Epithelial cell of proximal tubule (primary cell): Measurements from ENCODE around the gene CACNA1C. TPM values are rescaled to one million over a fixed set of nuclear protein-coding genes. Genes with fewer than 3 reads are reported as not detected.

Source experiments
- DNase-seq: peaks from one replicate; pipeline ENCODE4 v3.0.0-alpha.2; 2011; ENCODE audit warnings: low read depth
- H3K4me3 ChIP-seq: 2 replicates; pipeline ENCODE4 v1.5.1; 2011; ENCODE audit warnings: low read depth, mild to moderate bottlenecking, low read length
- total RNA-seq: library from RNA; depleted of rRNA; stranded (reverse); fragments of >200 nt; gene quantifications from 2 replicates; pipeline ENCODE4 v1.2.3, GENCODE V29; 2015
- TF ChIP-seq, protein P1 (sequence below): conservative IDR thresholded peaks from 2 replicates; pipeline ENCODE4 v1.5.1; 2012; ENCODE audit warnings: low read depth, mild to moderate bottlenecking, low read length

Gene CACNA1C
- total RNA-seq, 1 donor from 2014 or later: not detected

DNA sequence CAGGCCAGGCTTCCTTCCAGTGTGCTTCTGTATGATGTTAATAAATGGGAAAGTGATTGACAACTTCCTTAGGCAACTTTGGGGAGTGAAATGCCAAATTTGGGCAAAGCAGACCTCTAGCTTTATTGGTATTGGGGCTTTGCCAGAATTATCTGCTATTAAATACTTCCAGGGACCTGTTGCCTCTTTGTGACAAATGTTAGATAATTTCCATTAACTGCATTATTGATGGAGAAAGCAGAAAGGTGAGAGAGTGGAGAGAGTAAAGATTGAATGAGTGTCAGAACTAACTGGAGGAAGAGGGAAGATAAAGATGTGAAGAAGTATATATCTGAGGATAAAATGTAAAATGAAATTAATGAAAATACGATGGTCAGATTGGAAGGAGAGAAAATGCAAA lies 94.5 kb downstream of the CACNA1C start:
- DNase-seq: no peak
- H3K4me3 ChIP-seq: no peak overlapping the region
- TF ChIP-seq, protein P1, sequence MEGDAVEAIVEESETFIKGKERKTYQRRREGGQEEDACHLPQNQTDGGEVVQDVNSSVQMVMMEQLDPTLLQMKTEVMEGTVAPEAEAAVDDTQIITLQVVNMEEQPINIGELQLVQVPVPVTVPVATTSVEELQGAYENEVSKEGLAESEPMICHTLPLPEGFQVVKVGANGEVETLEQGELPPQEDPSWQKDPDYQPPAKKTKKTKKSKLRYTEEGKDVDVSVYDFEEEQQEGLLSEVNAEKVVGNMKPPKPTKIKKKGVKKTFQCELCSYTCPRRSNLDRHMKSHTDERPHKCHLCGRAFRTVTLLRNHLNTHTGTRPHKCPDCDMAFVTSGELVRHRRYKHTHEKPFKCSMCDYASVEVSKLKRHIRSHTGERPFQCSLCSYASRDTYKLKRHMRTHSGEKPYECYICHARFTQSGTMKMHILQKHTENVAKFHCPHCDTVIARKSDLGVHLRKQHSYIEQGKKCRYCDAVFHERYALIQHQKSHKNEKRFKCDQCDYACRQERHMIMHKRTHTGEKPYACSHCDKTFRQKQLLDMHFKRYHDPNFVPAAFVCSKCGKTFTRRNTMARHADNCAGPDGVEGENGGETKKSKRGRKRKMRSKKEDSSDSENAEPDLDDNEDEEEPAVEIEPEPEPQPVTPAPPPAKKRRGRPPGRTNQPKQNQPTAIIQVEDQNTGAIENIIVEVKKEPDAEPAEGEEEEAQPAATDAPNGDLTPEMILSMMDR: no peak

DNA sequence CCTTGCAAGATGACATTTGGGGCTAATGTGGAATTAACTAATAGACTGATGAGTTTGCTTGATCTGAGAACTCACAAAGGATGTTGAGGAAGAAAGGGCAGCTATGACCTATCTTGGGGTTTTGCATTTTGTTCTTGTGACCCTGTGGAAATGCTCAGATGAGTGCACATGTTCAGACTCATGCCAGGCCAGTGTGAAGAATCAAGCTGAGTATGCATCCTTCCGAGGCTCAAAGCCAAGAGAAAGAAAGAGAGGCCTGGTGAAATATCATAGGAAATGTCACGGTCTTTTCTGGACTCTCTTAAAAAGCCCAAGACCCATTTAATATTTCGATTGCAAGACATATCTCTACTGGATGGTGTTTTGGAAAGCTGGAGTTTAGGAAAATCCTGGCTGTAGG lies 96.3 kb downstream of the CACNA1C start:
- TF ChIP-seq, protein P1: no peak
- DNase-seq: no peak
- H3K4me3 ChIP-seq: no peak overlapping the region

DNA sequence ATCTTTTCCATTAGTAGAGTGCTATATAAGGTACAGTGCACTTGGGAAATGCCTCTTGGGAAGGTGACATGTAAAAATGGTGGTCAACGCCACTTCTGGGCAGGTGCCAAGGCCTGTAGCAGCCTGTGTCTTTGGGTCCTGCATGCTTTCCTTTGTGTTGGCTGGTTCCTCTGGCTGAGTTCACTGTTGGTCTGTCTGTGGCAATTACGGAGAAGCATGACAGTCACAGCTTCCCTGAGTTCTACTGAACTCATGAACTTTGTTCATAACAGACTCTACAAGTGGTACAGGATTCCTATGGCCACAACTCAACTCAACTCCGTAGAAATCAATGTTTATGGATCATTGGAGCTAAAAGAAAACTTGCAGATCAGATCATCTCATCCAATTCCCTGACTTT lies 98.0 kb downstream of the CACNA1C start:
- TF ChIP-seq, protein P1: no peak
- no peak overlapping the region for H3K4me3 ChIP-seq
- no peak for DNase-seq

DNA sequence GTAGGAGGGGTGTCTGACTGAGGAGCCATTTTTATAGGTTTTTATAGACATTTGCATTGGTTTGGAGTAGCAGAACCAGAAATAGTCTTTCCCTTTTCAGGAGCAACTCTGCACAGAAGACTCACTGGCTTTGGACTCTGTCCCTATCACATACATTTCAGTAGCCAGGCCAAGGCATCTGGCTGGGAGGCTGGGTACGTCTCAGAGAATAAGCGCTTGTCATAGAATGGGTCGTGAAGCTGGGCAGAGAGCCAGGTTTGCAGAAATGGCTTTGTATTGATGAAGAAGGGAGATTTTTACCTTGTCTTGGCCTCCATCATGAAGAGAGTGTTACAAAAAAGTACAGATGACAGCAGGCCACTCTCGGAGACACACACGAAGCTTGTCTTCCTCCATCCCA lies 98.6 kb downstream of the CACNA1C start:
- no peak for DNase-seq
- TF ChIP-seq, protein P1: no peak

DNA sequence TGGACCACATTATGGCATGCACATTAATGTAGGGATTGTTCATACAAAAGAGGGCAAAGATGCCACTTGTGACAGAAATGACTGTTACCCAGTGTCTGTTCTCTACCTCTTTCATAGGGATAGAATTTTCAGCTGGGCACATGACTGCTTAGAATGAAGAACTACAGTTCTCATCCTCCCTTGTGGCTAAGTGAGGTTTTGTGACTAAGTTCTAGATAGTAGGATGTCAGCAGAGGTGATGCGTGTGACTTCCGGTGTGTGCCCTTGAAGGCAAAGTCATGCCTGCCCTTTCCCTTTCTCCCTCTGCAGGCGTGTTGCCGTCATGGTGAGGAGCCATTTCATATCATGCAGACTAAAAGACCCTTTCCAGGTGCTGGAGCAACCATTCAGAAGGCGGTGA lies 99.3 kb downstream of the CACNA1C start:
- H3K4me3 ChIP-seq: no peak overlapping the region
- TF ChIP-seq, protein P1: no peak
- no peak for DNase-seq

More for the DNA sequence above, 98.6 kb downstream of the CACNA1C start:
- H3K4me3 ChIP-seq: no peak overlapping the region

DNA sequence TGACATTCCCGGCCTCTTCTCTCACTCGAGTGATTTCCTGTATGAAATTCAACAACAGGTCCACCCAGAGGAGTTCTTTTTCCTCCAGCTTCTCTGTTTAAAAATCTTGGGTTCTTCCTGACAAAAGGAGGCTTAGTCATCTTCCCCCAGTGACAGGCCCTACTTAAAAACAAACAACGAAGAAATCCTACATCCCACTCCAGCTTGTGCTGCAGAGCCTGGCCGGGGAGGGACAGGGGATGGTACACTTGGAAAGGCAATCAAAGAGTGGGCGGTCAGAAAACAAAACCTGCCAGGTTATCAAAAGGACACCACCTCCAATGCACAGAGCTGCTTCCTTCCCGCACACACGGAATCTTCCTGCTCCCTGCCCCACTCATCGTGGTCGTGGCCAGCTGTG lies 101.3 kb downstream of the CACNA1C start:
- no peak overlapping the region for H3K4me3 ChIP-seq
- no peak for DNase-seq
- TF ChIP-seq, protein P1: no peak

DNA sequence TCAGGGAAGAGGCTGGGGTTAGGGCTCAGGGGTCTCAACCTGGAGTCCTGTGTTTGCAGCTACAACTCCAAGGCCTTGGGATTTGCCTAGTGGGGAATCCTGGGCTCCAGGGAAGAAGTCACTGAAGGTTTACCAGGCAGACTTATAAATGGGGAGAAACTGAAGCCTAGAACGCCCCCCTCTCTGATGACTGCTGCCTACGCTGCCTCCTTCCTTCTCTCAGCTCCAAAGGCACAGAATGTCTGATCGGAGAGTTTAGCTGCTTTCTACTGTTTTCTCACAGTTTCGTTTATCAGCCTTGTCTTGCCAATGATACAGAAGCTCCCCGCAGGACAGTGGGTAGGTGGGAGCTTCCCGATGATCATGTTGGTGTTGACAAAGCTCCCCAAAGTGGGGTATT lies 101.7 kb downstream of the CACNA1C start:
- TF ChIP-seq, protein P1: no peak
- DNase-seq: no peak
- H3K4me3 ChIP-seq: no peak overlapping the region
